OCI-LY3 (cell line): ENCODE measurements around the gene PRR16.

Experiments used
- CTCF ChIP-seq: fragments of 200-600, 300-600 bp; sonication (generic); IDR thresholded peaks from 2 replicates; pipeline ENCODE4 v1.5.1; 2014; ENCODE audit warnings: antibody characterized with exemption, low read length, low read depth
- EZH2phosphoT487 ChIP-seq: fragments of 200-600 bp; shearing (Covaris generic); IDR thresholded peaks from 2 replicates; pipeline ENCODE4 v1.6.1; 2018; ENCODE audit warnings: antibody characterized with exemption, mixed run types, low read depth

- TF ChIP-seq CTCF (no peak), EZH2phosphoT487 (no peak)
Observed at GRCh38 chr5:120717381-120717780, 253.3 kb downstream of the PRR16 start.
